Adipocyte (in vitro differentiated cells): ENCODE measurements around the gene ZNF429.
"Not testable (repeated sequence)": the region's sequence is repeated elsewhere in the genome, so short reads cannot be mapped to it uniquely, and the experiment has no call there.

Experiments used
- DNase-seq: peaks from one replicate; pipeline ENCODE4 v3.0.0-alpha.2; 2015; ENCODE audit warnings: low read depth
- H3K27me3 ChIP-seq: replicated peaks from 2 replicates; pipeline ENCODE4 v1.7.0; 2013; ENCODE audit warnings: mild to moderate bottlenecking, low read length, moderate library complexity; ENCODE audit not compliant: control insufficient read depth, insufficient read depth
- H3K36me3 ChIP-seq: 2 replicates; pipeline ENCODE4 v1.7.0; 2013; ENCODE audit warnings: low read length, mild to moderate bottlenecking, moderate library complexity; ENCODE audit not compliant: control insufficient read depth, insufficient read depth, severe bottlenecking
- H3K4me1 ChIP-seq: 2 replicates; pipeline ENCODE4 v1.7.0; 2013; ENCODE audit warnings: mild to moderate bottlenecking, low read length, moderate library complexity; ENCODE audit not compliant: control insufficient read depth, insufficient read depth
- H3K4me3 ChIP-seq: 2 replicates; pipeline ENCODE4 v1.7.0; 2013; ENCODE audit warnings: mild to moderate bottlenecking, low read length, moderate library complexity
- H3K9ac ChIP-seq: 2 replicates; pipeline ENCODE4 v1.7.0; 2013; ENCODE audit warnings: mild to moderate bottlenecking, low read length, moderate library complexity
- H3K9me3 ChIP-seq: 2 replicates; pipeline ENCODE4 v1.7.0; 2013; ENCODE audit warnings: mild to moderate bottlenecking, low read length, moderate library complexity; ENCODE audit not compliant: control insufficient read depth

ZNF429 gene

GRCh38 chr19:21505459-21506451 lies at the start of gene ZNF429:
TSS of gene ZNF429 (plus strand) at chr19:21505602. CDS start at chr19:21505772, 170 bp downstream.
- no peaks in the 10 kb centered on the region for H3K36me3 ChIP-seq
- H3K9me3 ChIP-seq: no peaks in the 10 kb centered on the region
- H3K4me3 ChIP-seq: peak within 1 kb of the TSS; percentile 99
- peak within 1 kb of the TSS; percentile 99 for H3K9ac ChIP-seq
- peaks cover 13% of the 10 kb centered on the region for H3K4me1 ChIP-seq
- DNase-seq: peak; percentile 97
- no peaks in the 10 kb centered on the region for H3K27me3 ChIP-seq

- Histone ChIP-seq H3K9ac (no peak overlapping the region), H3K27me3 (no peaks in the 10 kb centered on the region), H3K36me3 (no peaks in the 10 kb centered on the region), H3K4me3 (no peak overlapping the region), H3K4me1 (no peaks in the 10 kb centered on the region), H3K9me3 (peaks cover 16% of the 10 kb centered on the region)
- no peak for DNase-seq
These were observed 44.7 kb upstream of the ZNF429 start for GRCh38 chr19:21460686-21461085.

GRCh38 chr19:21462540-21462939 lies 42.9 kb upstream of the ZNF429 start:
- Histone ChIP-seq H3K9ac (no peak overlapping the region), H3K4me3 (no peak overlapping the region), H3K9me3 (peaks cover 7% of the 10 kb centered on the region), H3K4me1 (no peaks in the 10 kb centered on the region), H3K27me3 (no peaks in the 10 kb centered on the region), H3K36me3 (no peaks in the 10 kb centered on the region)
- DNase-seq: no peak

GRCh38 chr19:21463449-21464105 lies 41.8 kb upstream of the ZNF429 start:
- no peak for DNase-seq
- H3K27me3 ChIP-seq: no peaks in the 10 kb centered on the region
- no peaks in the 10 kb centered on the region for H3K36me3 ChIP-seq
- H3K4me3 ChIP-seq: no peak overlapping the region
- no peaks in the 10 kb centered on the region for H3K4me1 ChIP-seq
- H3K9me3 ChIP-seq: no peaks in the 10 kb centered on the region
- H3K9ac ChIP-seq: no peak overlapping the region

- Histone ChIP-seq H3K36me3 (no peaks in the 10 kb centered on the region), H3K4me3 (no peak overlapping the region), H3K9ac (no peak overlapping the region), H3K27me3 (no peaks in the 10 kb centered on the region), H3K4me1 (no peaks in the 10 kb centered on the region), H3K9me3 (no peaks in the 10 kb centered on the region)
- no peak for DNase-seq
These were observed 38.8 kb upstream of the ZNF429 start for GRCh38 chr19:21466627-21467026.

- no peaks in the 10 kb centered on the region for H3K9me3 ChIP-seq
- no peak overlapping the region for H3K4me3 ChIP-seq
- no peak for DNase-seq
- H3K27me3 ChIP-seq: no peaks in the 10 kb centered on the region
- H3K4me1 ChIP-seq: no peaks in the 10 kb centered on the region
- no peak overlapping the region for H3K9ac ChIP-seq
- H3K36me3 ChIP-seq: no peaks in the 10 kb centered on the region
These were observed 36.6 kb upstream of the ZNF429 start for GRCh38 chr19:21468791-21469190.

- no peak for DNase-seq
- Histone ChIP-seq H3K27me3 (no peaks in the 10 kb centered on the region), H3K9ac (no peak overlapping the region), H3K9me3 (no peaks in the 10 kb centered on the region), H3K4me3 (no peak overlapping the region), H3K4me1 (no peaks in the 10 kb centered on the region), H3K36me3 (no peaks in the 10 kb centered on the region)
These were observed 32.9 kb upstream of the ZNF429 start for GRCh38 chr19:21472507-21472906.

GRCh38 chr19:21474671-21475181 lies 30.7 kb upstream of the ZNF429 start:
- DNase-seq: peak; percentile 24
- no peaks in the 10 kb centered on the region for H3K9me3 ChIP-seq

GRCh38 chr19:21482361-21482760 lies 23.0 kb upstream of the ZNF429 start:
- not testable (repeated sequence) for H3K9me3 ChIP-seq, H3K27me3 ChIP-seq, H3K4me1 ChIP-seq, H3K9ac ChIP-seq, H3K36me3 ChIP-seq, DNase-seq
- peak overlapping the region; percentile 19 for H3K4me3 ChIP-seq

More at GRCh38 chr19:21474671-21475181, 30.7 kb upstream of the ZNF429 start:
- Histone ChIP-seq H3K4me1 (no peaks in the 10 kb centered on the region), H3K36me3 (no peaks in the 10 kb centered on the region), H3K4me3 (peak overlapping the region; percentile 77), H3K27me3 (no peaks in the 10 kb centered on the region), H3K9ac (no peak overlapping the region)

GRCh38 chr19:21482863-21483276 lies 22.5 kb upstream of the ZNF429 start:
- Histone ChIP-seq H3K9me3 (no peaks in the 10 kb centered on the region), H3K9ac (no peak overlapping the region), H3K4me3 (peak overlapping the region; percentile 19), H3K36me3 (no peaks in the 10 kb centered on the region), H3K27me3 (no peaks in the 10 kb centered on the region), H3K4me1 (peaks cover 2% of the 10 kb centered on the region)
- DNase-seq: peak; percentile 41

- Histone ChIP-seq H3K9me3 (no peaks in the 10 kb centered on the region), H3K4me3 (no peak overlapping the region), H3K9ac (no peak overlapping the region), H3K27me3 (no peaks in the 10 kb centered on the region), H3K4me1 (peaks cover 2% of the 10 kb centered on the region), H3K36me3 (no peaks in the 10 kb centered on the region)
- peak; percentile 16 for DNase-seq
These were observed 21.7 kb upstream of the ZNF429 start for GRCh38 chr19:21483589-21484170.
